NB4 (cell line): ENCODE measurements around the gene ADAMTS2.

Source experiments
- CTCF ChIP-seq: IDR thresholded peaks from one replicate; pipeline ENCODE4 v1.5.1; 2012; ENCODE audit warnings: low read depth, low read length
- POLR2A ChIP-seq: IDR thresholded peaks from 2 replicates; pipeline ENCODE4 v1.6.1; 2011; ENCODE audit warnings: mild to moderate bottlenecking; ENCODE audit not compliant: insufficient read length; ENCODE audit errors: extremely low read depth

- TF ChIP-seq POLR2A = no peak
- TF ChIP-seq CTCF = no peak
Observed at GRCh38 chr5:179177711-179178575, 167.3 kb downstream of the ADAMTS2 start.
